ENCODE results near the gene IFNGR1.

IFNGR1 gene

DNA sequence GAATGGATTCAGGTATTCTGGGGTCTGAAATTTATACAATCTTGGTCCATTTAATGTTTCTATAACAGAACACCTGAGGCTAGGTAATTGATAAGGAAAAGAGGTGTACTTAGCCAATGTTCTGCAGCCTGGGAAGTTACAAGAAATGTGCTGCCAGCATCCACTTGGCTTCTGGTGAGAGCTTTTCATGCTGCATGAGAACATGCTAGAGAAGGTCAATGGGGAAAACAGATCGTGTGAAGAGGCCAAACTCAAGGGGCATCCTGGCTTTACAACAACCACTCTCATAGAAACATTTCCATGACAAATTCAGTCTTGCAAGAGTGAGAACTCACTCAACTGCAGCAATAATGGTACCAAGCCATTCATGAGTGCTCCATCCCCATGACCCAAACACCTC, 62.5 kb downstream of the IFNGR1 start:
- no peak for DNase-seq (ENCODE audit: low read depth in 1 of 2, low spot score in 1 of 2)

DNA sequence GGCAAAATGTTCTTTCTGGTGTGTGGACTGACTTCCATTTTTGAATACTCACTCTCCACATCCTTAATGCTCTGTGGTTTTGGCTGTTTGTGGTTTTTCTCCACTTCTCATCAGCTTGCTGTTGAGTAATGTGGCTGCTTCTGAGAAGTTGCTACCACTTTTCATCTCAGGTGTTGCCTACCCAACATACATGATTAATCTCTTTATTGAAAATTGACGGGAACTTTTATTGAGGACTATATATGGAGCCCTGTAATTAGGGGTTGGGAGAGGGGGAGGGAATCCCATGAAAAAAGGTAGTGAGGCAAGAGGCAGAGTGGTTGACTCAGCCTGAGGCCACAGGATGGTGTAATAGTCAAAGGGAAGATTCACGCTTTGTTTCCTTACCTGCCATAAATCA, 63.4 kb downstream of the IFNGR1 start:
- DNase-seq (ENCODE audit: low read depth in 1 of 2, low spot score in 1 of 2), result peak in 1 of 2 donors; percentile 26

GRCh38 chr6:137150072-137150471, 69.1 kb downstream of the IFNGR1 start:
- DNase-seq (ENCODE audit: low read depth in 1 of 2, low spot score in 1 of 2), result no peak

DNA sequence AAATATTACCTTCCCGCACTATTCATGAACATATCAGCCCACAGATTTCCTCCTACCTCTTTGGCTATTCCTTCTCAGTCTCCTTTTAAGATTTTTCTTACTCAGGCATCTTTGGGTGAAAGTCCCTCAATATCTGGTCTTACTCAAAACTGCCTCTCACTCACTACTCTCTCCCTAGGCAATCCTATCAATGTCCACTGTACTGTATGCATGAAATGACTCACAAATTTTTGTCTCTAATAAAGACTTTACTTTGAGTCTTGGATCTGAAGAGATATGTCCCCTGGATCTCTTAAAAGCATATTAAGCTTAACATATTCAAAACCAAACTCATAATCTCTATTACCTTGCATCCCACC, 70.2 kb downstream of the IFNGR1 start:
- no peak for DNase-seq (ENCODE audit: low read depth in 1 of 2, low spot score in 1 of 2)

GRCh38 chr6:137148306-137149034, 70.7 kb downstream of the IFNGR1 start:
- no peak for DNase-seq (ENCODE audit: low read depth in 1 of 2, low spot score in 1 of 2)

Data from activated CD4-positive, alpha-beta T cell treated with anti-CD3 and anti-CD28 coated beads, Interleukin-2, amount 50 U/mL, for 24 hours (primary cell).